Measurements from ENCODE around the gene RAX2. TPM values are rescaled to one million over a fixed set of nuclear protein-coding genes. Genes with fewer than 3 reads are reported as not detected.

The RAX2 gene
- total and polyA plus RNA-seq, 9 of the 15 experiments (the other 6 are each of a cell fraction or from before 2014, with no cell fraction given): not detected

DNA sequence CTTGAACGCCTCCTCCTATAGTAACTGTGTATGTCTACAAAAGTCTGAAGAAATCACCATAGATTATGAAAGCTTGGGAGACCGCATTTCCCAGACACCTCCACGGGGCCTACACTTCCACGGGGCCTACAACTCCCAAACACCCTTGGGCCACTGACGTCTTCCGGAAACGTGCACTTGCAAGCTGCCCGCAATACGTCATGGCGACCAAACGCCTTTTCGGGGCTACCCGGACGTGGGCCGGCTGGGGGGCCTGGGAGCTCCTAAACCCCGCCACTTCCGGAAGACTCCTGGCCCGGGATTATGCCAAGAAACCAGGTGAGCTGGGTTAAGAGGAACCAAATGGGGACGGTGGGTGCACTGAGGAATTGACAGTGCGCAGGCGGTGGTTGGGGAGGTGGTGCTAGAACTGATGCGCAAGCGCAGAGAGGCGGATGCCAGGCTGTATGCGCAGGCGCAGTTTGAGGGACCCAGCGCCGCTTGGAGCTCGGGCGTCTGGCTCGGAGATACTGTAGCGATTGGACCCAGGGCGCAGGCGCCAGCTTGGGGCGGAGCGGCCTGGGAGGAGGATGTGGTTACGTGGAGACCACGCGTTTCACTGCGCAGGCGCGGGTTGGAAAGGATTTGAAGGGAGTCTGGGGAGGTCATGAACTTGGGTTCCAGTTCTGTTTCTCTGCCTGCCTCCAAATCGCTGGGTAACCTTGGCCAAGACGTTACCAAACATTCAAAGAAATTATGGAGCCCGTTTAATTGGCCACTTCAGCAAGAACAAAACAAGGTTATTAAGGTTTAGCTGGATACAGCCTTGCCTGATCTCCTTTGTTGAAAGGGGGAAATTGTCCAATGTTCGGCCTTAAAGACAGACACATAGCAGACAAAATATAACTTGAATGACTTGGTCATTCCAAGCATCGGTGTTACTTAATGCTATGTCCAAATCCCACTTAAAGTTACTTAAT is 9.2 kb downstream of the RAX2 start, which contains the start of gene MRPL54 (continued):
- peak; percentile 54 for TF ChIP-seq L3MBTL2 (IDR thresholded peaks at IDR 0.05)
- TF ChIP-seq ZNF408 (CRISPR knock-in tag; IDR thresholded peaks at IDR 0.05; ENCODE audit: low read depth): no peak
- peak; percentile 77 to 85; a peak in 2 of 4 replicates for TF ChIP-seq MAZ (CRISPR knock-in tag; conservative IDR thresholded peaks at IDR 0.05 in 1 of 2, IDR thresholded peaks at IDR 0.05 in 1 of 2)
- TF ChIP-seq, protein P1, sequence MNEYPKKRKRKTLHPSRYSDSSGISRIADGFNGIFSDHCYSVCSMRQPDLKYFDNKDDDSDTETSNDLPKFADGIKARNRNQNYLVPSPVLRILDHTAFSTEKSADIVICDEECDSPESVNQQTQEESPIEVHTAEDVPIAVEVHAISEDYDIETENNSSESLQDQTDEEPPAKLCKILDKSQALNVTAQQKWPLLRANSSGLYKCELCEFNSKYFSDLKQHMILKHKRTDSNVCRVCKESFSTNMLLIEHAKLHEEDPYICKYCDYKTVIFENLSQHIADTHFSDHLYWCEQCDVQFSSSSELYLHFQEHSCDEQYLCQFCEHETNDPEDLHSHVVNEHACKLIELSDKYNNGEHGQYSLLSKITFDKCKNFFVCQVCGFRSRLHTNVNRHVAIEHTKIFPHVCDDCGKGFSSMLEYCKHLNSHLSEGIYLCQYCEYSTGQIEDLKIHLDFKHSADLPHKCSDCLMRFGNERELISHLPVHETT (CRISPR knock-in tag; conservative IDR thresholded peaks at IDR 0.05 in 1 of 2, IDR thresholded peaks at IDR 0.05 in 1 of 2): peak in 1 of 2 experiments; percentile 0; a peak in 1 of 4 replicates
- TF ChIP-seq JUND (IDR thresholded peaks at IDR 0.05; ENCODE audit: borderline replicate concordance, low read depth, low read length): peak; percentile 84
- TF ChIP-seq JUND (tag; IDR thresholded peaks at IDR 0.05; ENCODE audit: borderline replicate concordance, low read depth, low read length): peak; percentile 64; the same call in 1 of the 3 replicates
- no peak for TF ChIP-seq ZBTB7A (IDR thresholded peaks at IDR 0.05; ENCODE audit: borderline replicate concordance, control insufficient read depth, low read depth, low read length)
- no peak for TF ChIP-seq PHF21A (IDR thresholded peaks at IDR 0.05; ENCODE audit: borderline replicate concordance, low read depth)
- no peak for TF ChIP-seq HNRNPL (IDR thresholded peaks at IDR 0.05; ENCODE audit: low read depth, low read length)
- TF ChIP-seq ZNF445 (CRISPR knock-in tag; IDR thresholded peaks at IDR 0.05; ENCODE audit: low read depth): no peak
- no peak for TF ChIP-seq ZNF347 (CRISPR knock-in tag; IDR thresholded peaks at IDR 0.05; ENCODE audit: low read depth)
- peak; percentile 96 for TF ChIP-seq SUPT5H (IDR thresholded peaks at IDR 0.05)
- TF ChIP-seq, protein P2, sequence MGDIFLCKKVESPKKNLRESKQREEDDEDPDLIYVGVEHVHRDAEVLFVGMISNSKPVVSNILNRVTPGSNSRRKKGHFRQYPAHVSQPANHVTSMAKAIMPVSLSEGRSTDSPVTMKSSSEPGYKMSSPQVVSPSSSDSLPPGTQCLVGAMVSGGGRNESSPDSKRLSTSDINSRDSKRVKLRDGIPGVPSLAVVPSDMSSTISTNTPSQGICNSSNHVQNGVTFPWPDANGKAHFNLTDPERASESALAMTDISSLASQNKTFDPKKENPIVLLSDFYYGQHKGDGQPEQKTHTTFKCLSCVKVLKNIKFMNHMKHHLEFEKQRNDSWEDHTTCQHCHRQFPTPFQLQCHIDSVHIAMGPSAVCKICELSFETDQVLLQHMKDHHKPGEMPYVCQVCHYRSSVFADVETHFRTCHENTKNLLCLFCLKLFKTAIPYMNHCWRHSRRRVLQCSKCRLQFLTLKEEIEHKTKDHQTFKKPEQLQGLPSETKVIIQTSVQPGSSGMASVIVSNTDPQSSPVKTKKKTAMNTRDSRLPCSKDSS (IDR thresholded peaks at IDR 0.05; ENCODE audit: low read depth, partially characterized antibody): no peak
- TF ChIP-seq ZNF239 (CRISPR knock-in tag; IDR thresholded peaks at IDR 0.05): peak; percentile 23; the same call in 1 of the 2 replicates
- TF ChIP-seq, protein P3, sequence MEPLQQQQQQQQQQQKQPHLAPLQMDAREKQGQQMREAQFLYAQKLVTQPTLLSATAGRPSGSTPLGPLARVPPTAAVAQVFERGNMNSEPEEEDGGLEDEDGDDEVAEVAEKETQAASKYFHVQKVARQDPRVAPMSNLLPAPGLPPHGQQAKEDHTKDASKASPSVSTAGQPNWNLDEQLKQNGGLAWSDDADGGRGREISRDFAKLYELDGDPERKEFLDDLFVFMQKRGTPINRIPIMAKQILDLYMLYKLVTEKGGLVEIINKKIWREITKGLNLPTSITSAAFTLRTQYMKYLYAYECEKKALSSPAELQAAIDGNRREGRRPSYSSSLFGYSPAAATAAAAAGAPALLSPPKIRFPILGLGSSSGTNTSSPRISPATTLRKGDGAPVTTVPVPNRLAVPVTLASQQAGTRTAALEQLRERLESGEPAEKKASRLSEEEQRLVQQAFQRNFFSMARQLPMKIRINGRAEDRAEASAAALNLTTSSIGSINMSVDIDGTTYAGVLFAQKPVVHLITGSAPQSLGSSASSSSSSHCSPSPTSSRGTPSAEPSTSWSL (CRISPR knock-in tag; IDR thresholded peaks at IDR 0.05; ENCODE audit: borderline replicate concordance): no peak
- no peak for TF ChIP-seq SMARCE1 (IDR thresholded peaks at IDR 0.05)
- peak; percentile 76 for TF ChIP-seq SMAD1 (IDR thresholded peaks at IDR 0.05; ENCODE audit: low read depth, low read length, partially characterized antibody)

Data from K562 (cell line).